GM18873 (cell line): ENCODE measurements around the gene ATP5PB.
A peak's percentile ranks its signal among the peaks of the same experiment; 100 is the strongest.

Experiments used
- ATAC-seq: cut with Tn5 transposase; IDR thresholded peaks from one replicate; pipeline ENCODE4 v1.9.1; 2021; ENCODE audit warnings: mild to moderate bottlenecking, moderate library complexity, moderate number of reproducible peaks; ENCODE audit not compliant: unreplicated experiment, low FRiP score

The ATP5PB gene

GRCh38 chr1:111448918-111449702 lies at the start of gene ATP5PB, which contains the start of gene WDR77:
ATP5PB (plus strand) TSS chr1:111449464; CDS start chr1:111449542, 78 bp downstream.
WDR77 (minus strand) TSS chr1:111449256; CDS start chr1:111449169, 87 bp downstream.
- ATAC-seq, result peak; percentile 95

GRCh38 chr1:111399792-111400610 lies 49.3 kb upstream of the ATP5PB start:
- ATAC-seq, result no peak

- ATAC-seq, result no peak
Measured at GRCh38 chr1:111402083-111402482, 47.2 kb upstream of the ATP5PB start.

- ATAC-seq, result no peak
Measured at GRCh38 chr1:111404588-111404987, 44.7 kb upstream of the ATP5PB start.

- ATAC-seq, result peak; percentile 94
Measured at GRCh38 chr1:111406321-111406768, 42.9 kb upstream of the ATP5PB start.

GRCh38 chr1:111407301-111407700 lies 42.0 kb upstream of the ATP5PB start:
- ATAC-seq, result no peak

- ATAC-seq, result no peak
Measured at GRCh38 chr1:111412839-111413238, 36.4 kb upstream of the ATP5PB start.

- no peak for ATAC-seq
Measured at GRCh38 chr1:111414756-111415155, 34.5 kb upstream of the ATP5PB start.

- ATAC-seq, result no peak
Measured at GRCh38 chr1:111415461-111415860, 33.8 kb upstream of the ATP5PB start.

GRCh38 chr1:111417755-111418154 lies 31.5 kb upstream of the ATP5PB start:
- ATAC-seq, result no peak

GRCh38 chr1:111419037-111419436 lies 30.2 kb upstream of the ATP5PB start:
- no peak for ATAC-seq

- no peak for ATAC-seq
Measured at GRCh38 chr1:111420377-111420776, 28.9 kb upstream of the ATP5PB start.

GRCh38 chr1:111422546-111423391 lies 26.5 kb upstream of the ATP5PB start:
- no peak for ATAC-seq

- ATAC-seq, result no peak
Measured at GRCh38 chr1:111424281-111424680, 25.0 kb upstream of the ATP5PB start.

GRCh38 chr1:111436726-111437125 lies 12.5 kb upstream of the ATP5PB start:
- no peak for ATAC-seq

- no peak for ATAC-seq
Measured at GRCh38 chr1:111439461-111440351, 9.6 kb upstream of the ATP5PB start.

GRCh38 chr1:111441573-111442192 lies 7.6 kb upstream of the ATP5PB start:
- ATAC-seq, result no peak

- no peak for ATAC-seq
Measured at GRCh38 chr1:111442457-111442856, 6.8 kb upstream of the ATP5PB start.

- no peak for ATAC-seq
Measured at GRCh38 chr1:111444031-111444430, 5.2 kb upstream of the ATP5PB start.
